ENCODE data around the gene GJB3. TPM values are rescaled to one million over a fixed set of nuclear protein-coding genes. Genes with fewer than 3 reads are reported as not detected.
"Not testable (repeated sequence)": the region's sequence is repeated elsewhere in the genome, so short reads cannot be mapped to it uniquely, and the experiment has no call there.

The GJB3 gene
- total RNA-seq, 2 donors from 2014 or later = 5.4 to 7.1 TPM

- H3K9me3 ChIP-seq = no peaks in the 10 kb centered on the region
- intact Hi-C loops (cut with DNase I) = no loop called here
- WGBS = 47% methylated on average over 8 of the region's 8 CpGs
These were observed 17.8 kb upstream of the GJB3 start for GRCh38 chr1:34763142-34763781.

GRCh38 chr1:34768856-34769255 is 12.2 kb upstream of the GJB3 start:
- intact Hi-C loops (cut with DNase I) = no loop called here
- DNase-seq (ENCODE audit: low spot score) = no peak
- Histone ChIP-seq H3K27ac (no peak overlapping the region), H3K36me3 (no peaks in the 10 kb centered on the region), H3K4me3 (no peak overlapping the region), H3K27me3 (replicated peaks; ENCODE audit: insufficient read depth) (no peaks in the 10 kb centered on the region), H3K9me3 (no peaks in the 10 kb centered on the region), H3K4me1 (replicated peaks) (no peaks in the 10 kb centered on the region)
- WGBS = 90% methylated on average over 3 of the region's 3 CpGs
- TF ChIP-seq POLR2AphosphoS5 (IDR thresholded peaks at IDR 0.05) (no peak), CTCF (IDR thresholded peaks at IDR 0.05) (no peak), POLR2A (IDR thresholded peaks at IDR 0.05) (no peak)

More at GRCh38 chr1:34763142-34763781, 17.8 kb upstream of the GJB3 start:
- DNase-seq (ENCODE audit: low spot score) = no peak
- H3K27ac ChIP-seq = no peak overlapping the region
- H3K4me1 ChIP-seq (replicated peaks) = no peaks in the 10 kb centered on the region
- no peaks in the 10 kb centered on the region for H3K36me3 ChIP-seq
- H3K27me3 ChIP-seq (replicated peaks; ENCODE audit: insufficient read depth) = no peaks in the 10 kb centered on the region
- TF ChIP-seq POLR2AphosphoS5 (IDR thresholded peaks at IDR 0.05) (no peak), POLR2A (IDR thresholded peaks at IDR 0.05) (no peak), CTCF (IDR thresholded peaks at IDR 0.05) (no peak)
- H3K4me3 ChIP-seq = no peak overlapping the region

- H3K27ac ChIP-seq = no peak overlapping the region
- intact Hi-C loops (cut with DNase I) = no loop called here
- WGBS = 64% methylated on average over 5 of the region's 5 CpGs
- no peaks in the 10 kb centered on the region for H3K4me1 ChIP-seq (replicated peaks)
- no peaks in the 10 kb centered on the region for H3K27me3 ChIP-seq (replicated peaks; ENCODE audit: insufficient read depth)
- no peak for TF ChIP-seq POLR2AphosphoS5 (IDR thresholded peaks at IDR 0.05)
- no peak for TF ChIP-seq CTCF (IDR thresholded peaks at IDR 0.05)
- no peak for TF ChIP-seq POLR2A (IDR thresholded peaks at IDR 0.05)
- H3K4me3 ChIP-seq = no peak overlapping the region
- DNase-seq (ENCODE audit: low spot score) = no peak
- no peaks in the 10 kb centered on the region for H3K36me3 ChIP-seq
- no peaks in the 10 kb centered on the region for H3K9me3 ChIP-seq
These were observed 10.0 kb upstream of the GJB3 start for GRCh38 chr1:34770891-34771504.

GRCh38 chr1:34771573-34772371 is 9.2 kb upstream of the GJB3 start:
- Histone ChIP-seq H3K27ac (no peak overlapping the region), H3K27me3 (replicated peaks; ENCODE audit: insufficient read depth) (no peaks in the 10 kb centered on the region), H3K36me3 (no peaks in the 10 kb centered on the region), H3K4me1 (replicated peaks) (no peaks in the 10 kb centered on the region), H3K4me3 (no peak overlapping the region), H3K9me3 (no peaks in the 10 kb centered on the region)
- DNase-seq (ENCODE audit: low spot score) = no peak
- intact Hi-C loops (cut with DNase I) = no loop called here
- TF ChIP-seq CTCF (IDR thresholded peaks at IDR 0.05) (no peak), POLR2AphosphoS5 (IDR thresholded peaks at IDR 0.05) (no peak), POLR2A (IDR thresholded peaks at IDR 0.05) (no peak)
- WGBS = 87% methylated on average over 16 of the region's 16 CpGs

GRCh38 chr1:34773114-34773513 is 7.9 kb upstream of the GJB3 start:
- 95% methylated on average over 4 of the region's 4 CpGs for WGBS
- H3K27ac ChIP-seq; H3K4me1 ChIP-seq (replicated peaks); DNase-seq (ENCODE audit: low spot score); H3K36me3 ChIP-seq; H3K27me3 ChIP-seq (replicated peaks; ENCODE audit: insufficient read depth); intact Hi-C loops (cut with DNase I); H3K4me3 ChIP-seq; H3K9me3 ChIP-seq: not testable (repeated sequence)
